Muscle of back (tissue), 11 donors: Measurements from ENCODE around the gene ATG2B. TPM values are rescaled to one million over a fixed set of nuclear protein-coding genes. Genes with fewer than 3 reads are reported as not detected.

ENCODE experiments used
- DNase-seq, 3 donors: peaks; one replicate each; pipeline versions ENCODE4 v3.0.0 to v3.0.0-alpha.2; 2013
- polyA plus RNA-seq, 10 donors: library from polyadenylated mRNA; unstranded; fragments of 120-200 nt; gene quantifications; one replicate each; pipeline ENCODE4 v1.2.1, GENCODE V29; 2013; ENCODE audit not compliant: insufficient read length in 10 of 10

The ATG2B gene
- polyA plus RNA-seq, 10 donors = 12.9 to 23.6 (median 17.1) TPM

DNA sequence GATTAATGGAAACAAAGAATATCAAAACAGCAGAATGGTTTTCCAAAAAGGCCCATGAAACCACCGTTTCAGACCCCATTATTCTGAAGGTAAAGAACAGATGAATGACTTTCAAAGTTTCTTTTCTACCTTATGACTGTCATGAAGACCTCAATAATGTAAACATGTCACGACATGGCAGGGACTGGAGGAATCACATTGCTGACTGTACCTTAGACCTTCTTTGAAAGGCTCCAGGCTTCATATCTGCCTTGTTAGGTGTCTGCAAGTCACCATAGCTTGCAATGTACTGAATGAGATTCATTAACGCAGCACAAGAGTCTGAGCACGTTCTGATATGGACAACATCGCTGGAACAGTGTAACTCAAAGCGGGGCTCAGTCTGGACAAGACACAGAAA is 52.2 kb downstream of the ATG2B start:
- no peak for DNase-seq

DNA sequence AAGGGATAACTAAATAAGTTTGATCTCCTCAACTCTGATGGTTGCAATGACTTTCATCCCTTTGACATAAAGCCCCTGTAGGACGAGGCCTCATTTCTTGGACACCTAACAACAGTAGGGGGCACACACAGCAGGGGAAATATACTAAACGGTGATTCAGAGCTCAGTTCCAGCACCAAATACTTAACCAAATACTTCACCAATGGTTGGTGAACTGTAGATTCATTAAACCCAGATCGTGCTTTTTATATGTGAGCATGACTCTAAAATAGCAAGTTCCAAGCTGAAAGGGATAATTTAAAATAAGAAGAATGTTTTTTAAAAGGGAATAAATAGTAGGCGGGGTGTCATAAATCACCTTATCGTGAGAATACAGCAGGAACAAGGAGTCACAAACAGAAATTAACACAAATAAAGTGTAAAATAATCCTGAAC is 53.2 kb downstream of the ATG2B start:
- DNase-seq = peak in 1 of 3 donors; percentile 3

DNA sequence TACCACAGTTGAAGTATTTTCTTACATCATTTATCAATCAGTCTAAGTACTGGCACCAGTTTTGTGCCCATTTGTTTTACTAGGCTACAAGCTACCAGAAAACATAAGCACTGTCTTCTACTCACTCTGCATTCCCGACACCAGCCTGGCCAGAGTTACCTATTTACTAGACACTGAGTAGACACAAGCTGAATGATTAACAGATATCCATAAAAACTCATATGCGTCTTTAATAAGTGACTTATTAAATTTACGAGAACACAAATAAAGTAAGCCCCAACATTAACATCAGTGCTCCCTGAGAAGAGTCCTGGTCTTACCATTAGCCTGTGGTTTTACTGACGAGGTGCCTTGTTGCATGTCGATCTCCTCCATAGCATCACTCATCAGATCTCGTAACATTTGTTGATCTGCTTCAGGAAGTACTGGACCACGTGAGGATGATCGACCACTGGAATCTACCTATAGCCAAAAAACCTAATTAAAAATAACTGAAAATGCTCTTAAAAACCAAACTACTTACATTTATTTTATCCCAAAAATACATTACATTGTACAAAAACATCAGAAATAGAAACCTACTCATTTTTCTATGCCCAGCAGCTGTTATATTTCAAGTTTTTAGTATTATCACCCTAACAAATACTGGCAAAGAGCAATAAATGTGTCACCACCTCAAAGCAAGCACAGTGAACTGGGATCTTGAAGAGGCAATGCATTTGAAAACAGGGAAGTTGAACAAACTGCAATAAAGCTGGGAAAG is 53.8 kb downstream of the ATG2B start:
- no peak for DNase-seq

DNA sequence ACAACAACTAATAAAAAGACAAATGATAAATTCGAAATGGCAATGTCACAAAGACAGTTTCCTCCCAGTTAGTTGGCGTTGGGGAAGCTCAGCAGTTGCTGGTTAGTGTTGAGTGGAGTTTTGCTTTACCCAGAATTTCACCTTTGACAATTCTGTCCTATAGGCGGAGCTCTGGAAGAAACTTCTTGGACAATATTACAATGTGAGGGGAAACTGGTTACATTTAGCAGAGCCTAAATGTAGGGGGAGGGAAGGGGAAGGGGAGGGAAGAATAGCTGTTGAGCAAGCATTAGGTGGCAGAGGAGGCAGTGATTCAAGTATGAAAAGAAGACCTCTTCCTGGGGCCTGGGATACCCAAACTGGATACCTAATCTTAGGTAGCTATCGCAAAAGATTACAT is 55.7 kb downstream of the ATG2B start:
- DNase-seq = no peak

DNA sequence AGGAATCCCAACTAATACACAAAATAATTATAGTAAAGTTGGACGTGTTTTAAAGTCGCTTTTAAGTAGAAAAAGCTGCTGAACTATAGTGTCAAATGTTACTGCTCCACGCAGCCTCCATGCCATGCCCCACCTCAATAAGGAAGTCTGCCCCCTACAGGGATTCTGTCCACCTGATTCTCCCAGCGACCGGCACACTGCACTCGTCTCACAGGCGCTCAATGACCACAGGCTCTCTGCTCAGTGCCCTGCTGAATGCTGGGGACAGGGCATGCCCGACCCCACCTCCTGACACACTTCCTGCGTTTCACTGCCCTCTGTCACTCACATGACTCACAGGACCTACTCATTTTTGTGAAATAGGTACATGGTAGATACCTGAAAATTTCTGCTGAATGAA is 58.2 kb downstream of the ATG2B start:
- DNase-seq = no peak

DNA sequence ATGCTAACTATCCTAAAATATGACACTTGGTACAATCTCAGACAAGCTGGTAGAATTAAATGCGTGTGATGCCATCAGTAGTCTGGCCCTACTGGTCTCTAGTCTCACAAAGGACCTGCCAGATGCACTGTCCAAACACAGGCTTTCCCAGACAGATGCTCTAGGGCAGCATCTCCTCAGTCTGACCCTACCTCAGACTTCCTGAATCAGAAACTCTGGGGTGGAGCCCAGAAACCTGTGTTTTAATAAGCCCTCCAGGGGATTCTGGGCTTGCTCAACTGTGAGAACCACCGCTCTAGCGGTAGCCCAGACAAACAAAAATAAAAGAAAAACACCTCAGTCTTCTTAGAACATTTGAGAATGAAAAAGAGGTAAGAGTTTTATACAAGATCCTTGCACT is 59.2 kb downstream of the ATG2B start:
- no peak for DNase-seq

DNA sequence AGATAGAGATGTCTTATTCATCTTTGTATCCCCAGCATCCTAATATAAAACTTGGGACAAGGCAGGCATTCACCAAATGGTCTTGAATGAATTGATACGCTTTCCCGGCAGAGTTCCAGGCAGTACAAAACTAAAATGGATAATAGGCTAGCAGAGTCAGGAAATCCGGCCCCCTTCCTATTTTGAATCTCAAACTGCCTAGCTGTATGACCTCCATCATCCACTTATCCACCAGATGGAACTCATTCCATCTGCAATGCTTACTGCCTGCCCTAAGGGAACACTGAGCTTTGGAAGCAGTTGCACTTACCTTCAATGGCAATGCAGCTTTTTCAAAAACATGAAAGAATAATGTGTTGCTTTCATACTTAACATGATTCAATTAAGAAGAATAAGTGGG is 63.7 kb downstream of the ATG2B start:
- DNase-seq = no peak

DNA sequence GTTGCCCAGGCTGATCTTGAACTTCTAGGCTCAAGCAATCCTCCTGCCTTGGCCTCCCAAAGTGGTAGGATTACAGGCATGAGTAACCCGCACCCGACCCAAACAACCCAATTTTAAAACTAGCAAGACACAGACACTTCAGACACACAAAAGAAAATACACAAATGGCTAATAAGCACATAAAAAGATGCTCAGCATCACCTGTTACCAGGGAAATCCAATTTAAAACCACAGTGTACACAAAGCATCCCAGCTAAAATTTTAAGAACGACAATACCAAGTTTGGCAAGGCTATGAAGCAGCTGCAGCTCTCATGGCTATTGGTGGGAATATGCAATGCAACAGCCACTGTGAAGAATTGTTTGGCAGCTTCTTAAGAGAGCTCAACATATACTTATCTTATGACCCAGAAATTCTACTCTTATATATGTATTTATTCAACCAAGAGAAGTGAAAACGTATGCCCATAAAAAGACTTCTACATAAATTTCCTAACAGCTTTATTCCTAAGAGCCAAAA is 65.1 kb downstream of the ATG2B start:
- DNase-seq = peak in 1 of 3 donors; percentile 21

DNA sequence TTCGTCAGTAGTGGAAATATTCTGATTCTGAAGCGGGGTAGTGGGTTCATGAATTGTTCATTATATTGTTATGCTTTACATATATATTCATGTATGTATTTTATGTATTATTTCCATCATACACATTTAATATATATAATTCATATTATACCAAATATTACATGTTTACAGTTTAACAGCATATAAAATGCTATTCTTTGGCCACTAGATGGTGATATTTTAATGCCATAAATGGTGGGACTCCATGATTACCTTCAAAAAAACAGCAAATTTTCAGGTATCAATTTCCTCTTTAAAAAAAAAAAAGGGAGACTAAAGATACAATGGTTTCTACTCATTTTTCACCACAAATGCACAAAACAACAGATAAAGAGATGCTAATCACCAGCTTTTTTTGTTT is 66.1 kb downstream of the ATG2B start:
- DNase-seq = no peak

DNA sequence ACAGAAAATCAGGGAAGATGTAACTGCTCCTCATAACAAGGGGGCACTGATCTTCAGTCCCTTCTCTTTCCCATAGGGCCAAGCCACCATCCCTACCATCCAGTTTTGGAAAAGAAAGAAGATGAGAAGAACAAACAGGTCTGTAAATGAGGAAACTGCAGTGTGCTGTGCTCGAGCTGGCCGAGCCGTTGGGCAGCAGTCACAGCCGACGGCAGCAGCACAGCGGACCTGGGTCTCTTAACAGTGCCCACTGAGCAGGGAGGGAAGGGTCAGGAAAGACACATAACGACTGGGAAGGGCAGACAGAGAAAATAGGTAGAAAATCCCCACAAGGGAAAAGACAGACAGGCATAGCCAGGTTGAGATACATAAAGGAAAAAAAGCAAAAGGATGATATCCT is 68.9 kb downstream of the ATG2B start:
- no peak for DNase-seq

DNA sequence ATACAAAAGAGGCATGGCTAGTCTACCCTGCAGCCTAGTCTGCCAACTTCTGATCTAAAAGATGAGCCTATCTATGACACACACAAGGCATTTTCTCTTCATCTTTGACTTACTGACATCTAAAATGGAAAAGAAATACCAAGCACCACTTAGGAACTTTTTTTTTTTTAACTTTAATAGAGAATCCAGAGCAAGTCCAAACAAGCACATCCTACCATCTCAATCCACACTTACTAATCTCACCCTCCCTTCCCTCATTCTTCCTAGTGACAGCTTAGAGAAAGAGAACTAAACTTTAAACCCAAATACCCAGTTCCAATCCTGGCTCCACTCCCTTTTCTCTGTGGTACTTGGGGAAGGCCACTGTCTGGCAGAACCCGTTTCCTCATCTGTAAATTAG is 75.3 kb downstream of the ATG2B start:
- no peak for DNase-seq

DNA sequence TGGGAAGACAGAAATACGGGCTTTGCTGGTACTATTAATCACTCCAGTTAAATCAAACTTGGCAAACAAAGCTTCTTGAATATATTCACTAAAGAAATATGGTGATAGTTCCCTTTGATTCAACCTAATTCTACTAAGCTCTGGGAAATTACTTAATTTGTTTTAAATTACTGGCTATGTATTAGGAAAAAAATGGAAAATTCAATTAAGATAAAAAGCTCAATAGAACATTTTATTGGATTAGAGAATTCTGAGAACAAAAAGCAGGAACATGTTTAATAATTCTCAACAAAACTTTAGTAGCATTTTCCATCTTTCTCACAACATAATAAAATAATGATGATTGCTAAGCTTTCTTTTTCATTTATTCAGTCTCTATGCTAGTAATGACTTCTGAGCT is 76.9 kb downstream of the ATG2B start:
- DNase-seq = no peak

DNA sequence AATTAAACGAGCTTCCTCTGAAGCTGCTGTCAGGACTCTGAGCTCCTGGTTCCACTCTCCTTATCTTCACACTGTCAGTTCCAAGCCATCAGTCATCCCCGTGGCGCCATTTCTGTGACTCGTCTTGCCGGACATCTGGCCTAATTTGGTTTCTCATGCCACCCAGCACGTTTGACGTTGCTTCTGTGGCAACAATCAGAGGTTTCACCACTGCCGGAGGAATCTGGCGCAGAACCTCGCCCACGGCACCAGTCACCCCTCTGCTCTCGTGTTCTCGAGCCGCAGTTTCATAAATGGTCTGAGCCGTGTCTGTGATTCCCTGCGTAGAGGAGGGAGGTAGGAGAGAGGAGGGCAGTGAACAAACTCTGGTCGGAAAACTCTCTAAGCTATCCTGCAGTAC is 77.5 kb downstream of the ATG2B start:
- no peak for DNase-seq

DNA sequence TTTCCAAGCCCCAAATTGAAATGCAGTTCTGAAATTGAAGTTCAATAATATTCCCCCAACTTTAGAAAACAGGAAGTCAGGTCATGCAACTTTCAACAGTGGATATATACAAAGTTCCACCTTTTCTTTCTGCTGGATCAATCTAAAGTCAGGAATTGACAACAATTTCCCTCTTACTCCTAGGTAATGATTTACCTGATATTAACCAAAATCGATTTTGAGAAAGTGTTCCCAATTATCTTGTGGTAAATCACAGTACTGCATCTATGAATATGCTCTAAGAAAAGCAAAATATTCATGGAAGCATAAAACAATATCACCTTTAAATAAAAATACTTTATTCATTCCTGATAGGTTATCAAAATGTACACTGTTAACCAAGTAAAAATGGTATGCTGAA is 78.7 kb downstream of the ATG2B start:
- DNase-seq = no peak

DNA sequence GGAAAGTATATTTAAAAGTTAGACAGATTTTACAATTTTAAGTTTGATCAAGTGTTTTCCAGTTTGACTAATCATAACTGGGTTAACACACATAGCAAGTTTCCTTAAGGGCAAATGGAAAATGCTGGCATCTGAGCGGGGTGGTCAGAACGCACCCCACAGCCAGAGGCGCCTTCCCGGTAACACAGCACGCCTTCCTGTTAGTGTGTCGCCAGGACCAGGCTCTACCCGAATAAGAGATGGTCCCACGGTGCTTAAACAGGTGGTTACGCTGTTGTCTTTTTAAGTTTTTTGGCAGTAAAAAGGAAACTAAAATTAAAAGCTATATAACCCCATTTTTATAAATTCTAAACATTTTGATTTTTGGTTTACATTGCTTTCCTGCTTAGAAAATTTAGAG is 79.1 kb downstream of the ATG2B start:
- no peak for DNase-seq

DNA sequence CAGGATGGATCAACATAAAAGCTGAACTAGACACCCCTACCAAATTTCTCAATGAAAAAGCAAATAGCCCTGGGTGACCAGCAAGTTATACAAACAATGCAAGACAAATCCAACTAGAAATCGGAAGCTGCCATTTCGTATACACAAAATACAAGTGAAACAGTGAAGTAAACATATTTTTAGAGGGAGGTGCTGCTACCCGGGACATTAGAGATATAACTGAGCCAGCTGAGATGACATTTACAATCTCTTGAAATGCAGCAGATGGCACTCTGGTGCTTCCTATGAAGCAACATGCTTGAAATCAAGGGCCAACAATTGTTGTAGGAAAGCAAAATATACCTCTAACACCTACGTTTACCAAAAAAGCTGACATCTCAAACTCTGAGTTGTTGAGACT is 81.7 kb downstream of the ATG2B start:
- DNase-seq = no peak

DNA sequence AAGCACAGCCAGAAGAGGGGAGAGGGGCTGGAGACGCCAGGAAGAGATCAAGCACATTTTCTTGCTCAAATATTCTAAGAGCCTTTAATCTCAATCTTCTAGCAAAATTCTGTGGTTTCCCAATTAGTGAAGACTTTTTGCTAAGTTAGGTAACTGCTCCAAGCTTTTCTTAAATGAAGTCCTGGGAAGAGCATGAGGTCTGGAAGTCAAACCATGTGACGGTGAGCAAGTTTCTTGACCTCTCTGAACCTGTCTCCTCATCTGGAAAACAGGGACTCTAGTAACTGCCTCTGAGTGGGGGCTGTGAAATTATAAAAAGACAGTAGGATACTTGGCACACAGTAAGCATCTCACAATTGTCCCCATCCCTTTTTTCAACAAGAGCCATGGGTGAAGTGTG is 83.0 kb downstream of the ATG2B start:
- DNase-seq = no peak

DNA sequence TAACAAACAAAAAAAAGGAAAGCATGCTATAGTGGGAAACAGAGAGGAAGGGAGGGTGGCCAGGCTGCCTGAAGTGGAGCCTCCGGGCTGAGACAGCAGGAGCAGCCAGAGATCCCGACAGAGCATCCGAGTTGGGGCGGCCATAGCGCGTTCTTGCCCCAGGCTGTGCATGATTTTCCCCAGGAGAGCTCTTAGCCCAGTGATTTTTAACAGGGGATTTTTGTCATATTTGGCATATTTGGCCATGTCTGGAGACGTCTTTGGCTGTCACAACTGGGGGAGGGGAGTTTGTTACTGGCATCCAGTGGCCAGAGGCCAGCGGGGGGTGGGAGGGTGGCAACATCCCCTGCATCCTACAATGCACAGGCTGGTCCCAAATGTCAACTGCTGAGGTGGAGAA is 83.6 kb downstream of the ATG2B start:
- no peak for DNase-seq

DNA sequence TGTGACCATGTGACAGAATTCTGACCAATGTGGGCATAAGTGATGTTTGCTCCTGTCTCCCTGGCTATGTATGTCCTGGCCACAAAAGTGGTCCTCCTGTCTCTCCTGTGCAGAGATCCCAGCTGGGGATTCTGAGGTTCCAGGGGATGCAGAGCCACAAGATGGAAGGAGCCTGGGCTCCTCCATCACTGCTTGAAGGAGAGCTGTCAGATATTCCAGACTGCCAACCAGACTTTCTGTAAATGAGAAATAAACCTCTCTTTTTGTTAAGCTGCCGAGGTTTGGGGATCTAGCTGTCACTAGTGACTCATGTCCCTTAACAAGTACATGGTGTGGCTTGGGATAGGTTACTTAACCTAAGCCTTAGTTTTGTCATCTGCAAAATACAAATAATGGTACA is 85.3 kb downstream of the ATG2B start:
- no peak for DNase-seq

DNA sequence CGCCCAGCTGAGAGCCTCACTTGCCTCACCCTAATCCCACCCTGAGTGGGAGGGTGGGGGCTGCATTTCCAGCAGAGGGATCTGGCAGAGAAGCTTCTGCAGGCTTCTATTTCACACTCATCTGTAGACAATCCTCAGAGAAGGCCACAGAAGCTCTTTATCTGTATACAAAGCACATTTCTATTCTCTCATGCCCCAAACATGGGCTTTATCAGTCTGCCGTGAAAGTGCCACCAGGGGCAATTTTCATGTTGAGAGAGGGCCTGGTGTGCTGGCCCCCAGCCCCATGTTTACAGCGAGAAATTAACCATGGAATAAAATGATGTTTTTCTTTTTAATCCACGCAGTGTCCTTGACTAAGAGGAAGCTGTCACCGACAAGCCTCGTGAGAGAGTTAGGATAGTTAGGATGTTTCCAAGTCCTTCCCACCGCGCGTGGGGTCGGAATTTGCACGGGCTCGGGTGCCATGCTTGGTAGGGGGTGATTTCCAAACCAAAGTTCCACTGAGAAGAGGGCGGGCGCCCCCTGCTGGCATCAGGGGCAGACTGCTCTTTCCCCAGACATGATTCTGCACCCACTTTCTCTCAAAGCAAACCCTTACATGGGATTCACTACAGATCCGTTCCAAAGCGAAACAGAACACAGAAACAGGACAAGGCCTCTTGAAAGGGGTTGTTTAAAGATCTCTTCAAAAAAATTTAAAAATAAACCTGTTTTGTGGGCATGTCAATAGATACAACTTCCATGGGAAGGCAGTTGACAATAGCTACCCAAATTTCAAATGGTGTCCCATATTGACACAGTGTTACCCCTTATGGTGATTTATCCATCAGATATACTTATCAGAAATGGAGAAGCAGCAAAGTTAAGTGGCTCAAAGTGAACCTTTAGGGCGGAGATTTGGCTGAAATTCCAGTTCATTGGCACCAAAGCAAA is 87.7 kb downstream of the ATG2B start:
- DNase-seq = peak in 2 of 3 donors; percentile 66 to 76

DNA sequence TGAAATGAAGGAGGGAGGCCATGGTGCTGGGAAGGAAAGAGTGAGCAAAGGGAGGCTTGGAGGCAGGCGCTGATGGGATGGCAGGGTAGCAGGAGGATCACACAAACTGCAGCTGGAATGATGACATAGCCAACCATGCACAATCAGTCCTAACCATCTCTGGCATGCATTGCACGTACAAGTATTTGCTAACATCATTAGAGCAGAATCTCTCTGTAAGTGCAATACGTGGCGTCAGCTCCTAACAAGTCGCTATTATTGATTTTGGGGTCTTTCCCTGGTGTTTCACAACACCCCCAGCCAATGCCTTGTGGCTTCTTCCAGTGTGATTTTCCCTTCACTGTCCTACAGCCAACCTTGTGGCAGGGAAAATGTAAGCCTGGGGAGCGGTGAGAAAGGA is 88.6 kb downstream of the ATG2B start:
- DNase-seq = peak in 1 of 3 donors; percentile 75

DNA sequence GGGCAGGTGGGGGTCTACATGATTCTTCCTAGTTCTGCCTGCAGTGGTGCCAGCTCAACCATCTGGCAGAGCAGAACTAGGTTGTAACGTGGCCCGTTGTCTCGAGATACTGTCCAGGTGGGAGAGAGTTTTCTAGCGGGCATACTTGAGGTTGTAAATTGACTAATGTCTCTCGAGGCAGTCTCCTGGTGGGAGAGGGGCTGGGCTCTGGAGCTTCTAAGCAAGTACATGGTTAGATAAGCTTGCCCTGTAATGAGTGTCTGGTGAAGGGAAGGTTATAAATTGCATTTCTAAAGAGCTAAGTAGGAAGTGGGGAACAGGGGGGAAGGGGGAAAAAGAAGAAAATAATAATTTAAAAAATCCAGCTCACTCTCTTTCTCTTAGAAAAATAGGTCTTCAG is 89.0 kb downstream of the ATG2B start:
- DNase-seq = no peak

DNA sequence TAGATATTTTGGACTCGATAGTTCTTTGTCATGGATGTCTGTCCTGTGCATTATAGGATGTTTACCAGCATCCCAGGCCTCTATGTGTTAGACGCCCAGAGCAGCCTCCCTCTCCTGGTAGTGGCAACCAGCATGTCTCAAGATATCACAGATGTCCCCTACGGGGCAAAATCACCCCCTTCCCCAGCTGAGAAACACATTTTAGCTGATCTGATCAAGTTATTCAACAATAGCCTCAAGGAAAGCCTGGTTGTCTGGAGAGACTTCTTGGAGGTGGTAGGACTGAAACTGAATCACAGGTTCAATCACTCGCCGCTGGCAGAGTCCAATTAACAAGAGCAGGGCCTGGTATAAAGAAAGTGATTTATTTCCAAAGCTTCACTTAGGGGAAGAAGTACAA is 89.5 kb downstream of the ATG2B start:
- DNase-seq = no peak
